HEK293 (cell line): ENCODE data around the gene KDM5A.
A peak's percentile ranks its signal among the peaks of the same experiment; 100 is the strongest.
"Not testable (repeated sequence)": the region's sequence is repeated elsewhere in the genome, so short reads cannot be mapped to it uniquely, and the experiment has no call there.

Experiments used
- CTCF ChIA-PET: fragments of 350-600 bp; formaldehyde crosslinking; extraction: SDS; loops from one replicate; lab custom pipeline; 2021; ENCODE audit warnings: antibody characterized with exemption; lab: Yijun Ruan, JAX
- POLR2A ChIA-PET: fragments of 300-600 bp; formaldehyde crosslinking; extraction: SDS; loops from one replicate; lab custom pipeline; 2020; ENCODE audit warnings: antibody characterized with exemption, inconsistent platforms; lab: Yijun Ruan, JAX
- H3K27ac ChIP-seq: fragments of 200-500 bp; sonication (Bioruptor generic); 2 replicates; pipeline ENCODE4 v1.5.1; 2014; ENCODE audit warnings: low read depth, low read length, control low read depth, inconsistent platforms; ENCODE audit errors: extremely low read depth
- H3K36me3 ChIP-seq, 2 experiments: fragments of 200-500 bp in 1 of 2; sonication (Bioruptor generic) in 1 of 2; 1 replicate in 1 of 2; 2 replicates in 1 of 2; pipeline ENCODE4 v1.5.1; 2014 to 2017; ENCODE audit warnings: inconsistent platforms in 2 of 2, low read length in 2 of 2; ENCODE audit not compliant: control insufficient read depth in 2 of 2, insufficient read depth in 1 of 2
- H3K4me1 ChIP-seq: fragments of 200-500 bp; sonication (Bioruptor generic); 2 replicates; pipeline ENCODE4 v1.5.1; 2014; ENCODE audit warnings: mild to moderate bottlenecking, low read length, inconsistent platforms; ENCODE audit not compliant: control insufficient read depth, insufficient read depth
- H3K4me3 ChIP-seq: 2 replicates; pipeline ENCODE4 v1.5.1; 2011; ENCODE audit warnings: low read depth, mild to moderate bottlenecking, control low read depth, low read length, moderate library complexity
- H3K9me3 ChIP-seq: fragments of 200-500 bp; sonication (Bioruptor generic); 2 replicates; pipeline ENCODE4 v1.5.1; 2014; ENCODE audit warnings: low read depth, low read length, inconsistent platforms; ENCODE audit not compliant: control insufficient read depth, insufficient read depth
- BCL11B ChIP-seq: fragments of 450-650 bp; formaldehyde crosslinking; IDR thresholded peaks from 2 replicates; pipeline ENCODE4 v1.5.1; 2016; ENCODE audit warnings: low read depth, missing biosample characterization, missing genetic modification characterization
- GLI2 ChIP-seq: fragments of 450-650 bp; formaldehyde crosslinking; IDR thresholded peaks from 2 replicates; pipeline ENCODE4; 2017; ENCODE audit warnings: missing biosample characterization, missing genetic modification characterization, low read depth, borderline replicate concordance
- OSR2 ChIP-seq: fragments of 450-650 bp; formaldehyde crosslinking; IDR thresholded peaks from 2 replicates; pipeline ENCODE4 v1.5.1; 2016; ENCODE audit warnings: missing biosample characterization, missing genetic modification characterization
- RBAK ChIP-seq: fragments of 450-650 bp; formaldehyde crosslinking; IDR thresholded peaks from 2 replicates; pipeline ENCODE4 v1.5.1; 2016; ENCODE audit warnings: missing biosample characterization, missing genetic modification characterization
- SALL2 ChIP-seq: fragments of 450-650 bp; formaldehyde crosslinking; IDR thresholded peaks from 2 replicates; pipeline ENCODE4 v1.5.0; 2017; ENCODE audit warnings: missing biosample characterization, mild to moderate bottlenecking, missing genetic modification characterization, borderline replicate concordance
- SCRT2 ChIP-seq: fragments of 450-650 bp; formaldehyde crosslinking; IDR thresholded peaks from 2 replicates; pipeline ENCODE4 v1.5.1; 2016; ENCODE audit warnings: missing biosample characterization, missing genetic modification characterization
- ZEB2 ChIP-seq: fragments of 450-650 bp; formaldehyde crosslinking; IDR thresholded peaks from 2 replicates; pipeline ENCODE4 v1.5.1; 2016; ENCODE audit warnings: missing biosample characterization, missing genetic modification characterization
- ZFP3 ChIP-seq: fragments of 450-650 bp; formaldehyde crosslinking; IDR thresholded peaks from 2 replicates; pipeline ENCODE4 v1.5.1; 2016; ENCODE audit warnings: low read depth, missing biosample characterization, missing genetic modification characterization
- ZNF146 ChIP-seq: fragments of 450-650 bp; formaldehyde crosslinking; IDR thresholded peaks from 2 replicates; pipeline ENCODE4 v1.5.1; 2016; ENCODE audit warnings: missing biosample characterization, missing genetic modification characterization
- ZNF16 ChIP-seq: fragments of 450-650 bp; formaldehyde crosslinking; IDR thresholded peaks from 2 replicates; pipeline ENCODE4 v1.5.1; 2016; ENCODE audit warnings: low read depth, missing biosample characterization, missing genetic modification characterization
- ZNF184 ChIP-seq: fragments of 450-650 bp; IDR thresholded peaks from 2 replicates; pipeline ENCODE4 v1.5.1; 2018; ENCODE audit warnings: missing biosample characterization, mild to moderate bottlenecking, missing genetic modification characterization
- ZNF221 ChIP-seq: fragments of 450-650 bp; formaldehyde crosslinking; IDR thresholded peaks from 2 replicates; pipeline ENCODE4 v1.5.1; 2017; ENCODE audit warnings: missing biosample characterization, missing genetic modification characterization, borderline replicate concordance
- ZNF239 ChIP-seq: fragments of 450-650 bp; formaldehyde crosslinking; IDR thresholded peaks from 2 replicates; pipeline ENCODE4 v1.5.1; 2016; ENCODE audit warnings: missing biosample characterization, missing genetic modification characterization
- ZNF48 ChIP-seq: fragments of 450-650 bp; formaldehyde crosslinking; IDR thresholded peaks from 2 replicates; pipeline ENCODE4 v1.5.1; 2016; ENCODE audit warnings: missing biosample characterization, missing genetic modification characterization
- ZNF510 ChIP-seq: fragments of 450-650 bp; formaldehyde crosslinking; IDR thresholded peaks from 2 replicates; pipeline ENCODE4 v1.5.1; 2018; ENCODE audit warnings: mild to moderate bottlenecking, missing genetic modification characterization, missing biosample characterization; ENCODE audit not compliant: insufficient replicate concordance
- ZNF548 ChIP-seq: fragments of 450-650 bp; formaldehyde crosslinking; IDR thresholded peaks from 2 replicates; pipeline ENCODE4 v1.5.1; 2016; ENCODE audit warnings: missing biosample characterization, missing genetic modification characterization
- ZNF580 ChIP-seq: fragments of 450-650 bp; formaldehyde crosslinking; IDR thresholded peaks from 2 replicates; pipeline ENCODE4 v1.5.1; 2016; ENCODE audit warnings: missing biosample characterization, missing genetic modification characterization
- ZNF626 ChIP-seq: fragments of 450-650 bp; sonication (Bioruptor Pico); formaldehyde crosslinking; IDR thresholded peaks from 2 replicates; pipeline ENCODE4 v1.5.1; 2018; ENCODE audit warnings: missing biosample characterization, missing genetic modification characterization, inconsistent platforms
- ZNF747 ChIP-seq: fragments of 450-650 bp; formaldehyde crosslinking; IDR thresholded peaks from 2 replicates; pipeline ENCODE4 v1.5.1; 2016; ENCODE audit warnings: missing biosample characterization, missing genetic modification characterization
- ZNF776 ChIP-seq: fragments of 450-650 bp; formaldehyde crosslinking; IDR thresholded peaks from 2 replicates; pipeline ENCODE4 v1.5.0; 2017; ENCODE audit warnings: missing biosample characterization, missing genetic modification characterization, borderline replicate concordance
- ZNF792 ChIP-seq: fragments of 450-650 bp; formaldehyde crosslinking; IDR thresholded peaks from 2 replicates; pipeline ENCODE4 v1.5.1; 2016; ENCODE audit warnings: missing biosample characterization, missing genetic modification characterization
- ZXDB ChIP-seq: fragments of 450-650 bp; formaldehyde crosslinking; IDR thresholded peaks from 2 replicates; pipeline ENCODE4 v1.5.1; 2016; ENCODE audit warnings: missing biosample characterization, missing genetic modification characterization
- TF ChIP-seq, protein P1 (sequence below): fragments of 450-650 bp; formaldehyde crosslinking; IDR thresholded peaks from 2 replicates; pipeline ENCODE4 v1.5.1; 2016; ENCODE audit warnings: missing biosample characterization, missing genetic modification characterization

The KDM5A gene

GRCh38 chr12:370739-371485 is 18.2 kb downstream of the KDM5A start:
- POLR2A ChIA-PET, CTCF ChIA-PET: not testable (repeated sequence)
- peaks cover 30 to 48% of the 10 kb centered on the region in 2 experiments for H3K36me3 ChIP-seq
- TF ChIP-seq ZNF184 (tag by site-specific recombination) (peak; percentile 76; the same call in 1 of the 2 replicates), SCRT2 (peak; percentile 42; the same call in 1 of the 2 replicates), ZNF146 (tag by site-specific recombination) (peak; percentile 97)
- TF ChIP-seq, protein P1, sequence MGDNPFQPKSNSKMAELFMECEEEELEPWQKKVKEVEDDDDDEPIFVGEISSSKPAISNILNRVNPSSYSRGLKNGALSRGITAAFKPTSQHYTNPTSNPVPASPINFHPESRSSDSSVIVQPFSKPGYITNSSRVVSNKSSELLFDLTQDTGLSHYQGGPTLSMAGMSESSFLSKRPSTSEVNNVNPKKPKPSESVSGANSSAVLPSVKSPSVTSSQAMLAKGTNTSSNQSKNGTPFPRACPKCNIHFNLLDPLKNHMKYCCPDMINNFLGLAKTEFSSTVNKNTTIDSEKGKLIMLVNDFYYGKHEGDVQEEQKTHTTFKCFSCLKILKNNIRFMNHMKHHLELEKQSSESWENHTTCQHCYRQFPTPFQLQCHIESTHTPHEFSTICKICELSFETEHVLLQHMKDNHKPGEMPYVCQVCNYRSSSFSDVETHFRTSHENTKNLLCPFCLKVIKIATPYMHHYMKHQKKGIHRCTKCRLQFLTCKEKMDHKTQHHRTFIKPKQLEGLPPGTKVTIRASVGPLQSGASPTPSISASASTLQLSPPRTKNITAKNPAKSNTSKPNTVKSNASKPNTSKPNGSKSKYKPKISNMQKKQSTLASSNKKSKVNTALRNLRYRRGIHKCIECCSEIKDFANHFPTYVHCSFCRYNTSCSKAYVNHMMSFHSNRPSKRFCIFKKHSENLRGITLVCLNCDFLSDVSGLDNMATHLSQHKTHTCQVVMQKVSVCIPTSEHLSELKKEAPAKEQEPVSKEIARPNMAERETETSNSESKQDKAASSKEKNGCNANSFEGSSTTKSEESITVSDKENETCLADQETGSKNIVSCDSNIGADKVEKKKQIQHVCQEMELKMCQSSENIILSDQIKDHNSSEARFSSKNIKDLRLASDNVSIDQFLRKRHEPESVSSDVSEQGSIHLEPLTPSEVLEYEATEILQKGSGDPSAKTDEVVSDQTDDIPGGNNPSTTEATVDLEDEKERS (tag by site-specific recombination): 0 out of 2 replicates have a peak, but pooled peaks have one; percentile 61
- TF ChIP-seq, all 188 proteins: peak for 4; not testable (repeated sequence) for 184
- H3K27ac ChIP-seq, H3K4me3 ChIP-seq, H3K9me3 ChIP-seq, H3K4me1 ChIP-seq: not testable (repeated sequence)

DNA sequence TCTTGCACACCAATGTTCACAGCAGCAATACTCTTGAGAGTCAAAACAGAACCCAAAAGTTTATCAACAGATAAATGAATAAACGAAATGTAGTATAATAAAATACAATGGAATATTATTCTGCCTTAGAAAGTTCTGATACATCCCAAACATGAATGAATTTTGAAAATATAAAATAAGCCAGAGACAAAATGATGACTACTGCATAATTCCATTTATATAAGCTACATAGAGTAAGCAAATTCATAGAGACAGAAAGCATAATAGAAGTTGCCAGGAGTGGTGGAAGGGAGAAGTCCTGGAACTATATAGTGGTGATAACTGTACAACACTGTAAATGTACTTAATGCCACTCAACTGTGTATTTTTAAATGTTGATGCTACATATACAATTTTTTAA is 21.1 kb downstream of the KDM5A start:
- TF ChIP-seq ZNF48 (tag by site-specific recombination): no peak
- no peak for TF ChIP-seq ZNF548 (tag by site-specific recombination)
- no peak for TF ChIP-seq ZNF221 (tag by site-specific recombination)
- no peak for TF ChIP-seq SALL2
- TF ChIP-seq RBAK (tag by site-specific recombination): no peak
- no peak for TF ChIP-seq OSR2 (tag by site-specific recombination)
- no peak for TF ChIP-seq ZNF510
- no peak for TF ChIP-seq ZFP3 (tag by site-specific recombination)
- TF ChIP-seq ZXDB (tag by site-specific recombination): no peak
- TF ChIP-seq ZEB2 (tag by site-specific recombination): no peak
- no peak for TF ChIP-seq ZNF626 (tag by site-specific recombination)
- TF ChIP-seq ZNF792 (tag by site-specific recombination): no peak
- TF ChIP-seq GLI2 (tag by site-specific recombination): no peak
- TF ChIP-seq BCL11B (tag by site-specific recombination): no peak
- no peak for TF ChIP-seq ZNF747
- no peak for TF ChIP-seq ZNF239 (tag by site-specific recombination)
- no peak for TF ChIP-seq ZNF776 (tag by site-specific recombination)
- TF ChIP-seq ZNF580 (tag by site-specific recombination): no peak
- no peak for TF ChIP-seq ZNF16 (tag by site-specific recombination)
- TF ChIP-seq, all 188 proteins: peak for 0
- H3K36me3 ChIP-seq: peaks cover 58 to 67% of the 10 kb centered on the region in 2 experiments
- no peak overlapping the region for H3K27ac ChIP-seq
- ChIA-PET POLR2A (interaction anchor here (0.6 kb wide), 1 partner anchor 168 kb away, joined by 3 read pairs; no protein-coding TSS in a partner anchor), CTCF (no interaction called here)
- no peaks in the 10 kb centered on the region for H3K4me1 ChIP-seq
- H3K4me3 ChIP-seq: no peak overlapping the region
- no peaks in the 10 kb centered on the region; the same call in 1 of the 2 replicates for H3K9me3 ChIP-seq
